Nephron (organoid): ENCODE data around the gene PLSCR5.

ENCODE experiments used
- H3K27ac Mint-ChIP-seq, 3 experiments: 2 replicates each; pipeline ENCODE4 v1.8.0; 2020; ENCODE audit warnings: mixed read lengths in 3 of 3, mild to moderate bottlenecking in 2 of 3, moderate library complexity in 1 of 3
- H3K27me3 Mint-ChIP-seq: 2 replicates; pipeline ENCODE4 v1.8.0; 2021; ENCODE audit warnings: low read depth, mild to moderate bottlenecking, moderate library complexity, mixed read lengths
- H3K36me3 Mint-ChIP-seq: 2 replicates; pipeline ENCODE4 v1.8.0; 2020; ENCODE audit warnings: low read depth, mixed read lengths
- H3K4me1 Mint-ChIP-seq: 2 replicates; pipeline ENCODE4 v1.8.0; 2020; ENCODE audit warnings: mixed read lengths
- H3K4me3 Mint-ChIP-seq, 3 experiments: 2 replicates each; pipeline ENCODE4 v1.8.0; 2020; ENCODE audit warnings: mild to moderate bottlenecking in 3 of 3, mixed read lengths in 3 of 3, moderate library complexity in 2 of 3
- H3K9me3 Mint-ChIP-seq: 2 replicates; pipeline ENCODE4 v1.8.0; 2020; ENCODE audit warnings: mixed read lengths
- TF ChIP-seq, protein P1 (sequence below), 3 experiments: fragments of 200-600 bp; sonication (generic); IDR thresholded peaks; one replicate each; pipeline ENCODE4 v1.5.0; 2021; ENCODE audit warnings: antibody characterized with exemption in 3 of 3; ENCODE audit not compliant: unreplicated experiment in 3 of 3

The PLSCR5 gene, protein sequence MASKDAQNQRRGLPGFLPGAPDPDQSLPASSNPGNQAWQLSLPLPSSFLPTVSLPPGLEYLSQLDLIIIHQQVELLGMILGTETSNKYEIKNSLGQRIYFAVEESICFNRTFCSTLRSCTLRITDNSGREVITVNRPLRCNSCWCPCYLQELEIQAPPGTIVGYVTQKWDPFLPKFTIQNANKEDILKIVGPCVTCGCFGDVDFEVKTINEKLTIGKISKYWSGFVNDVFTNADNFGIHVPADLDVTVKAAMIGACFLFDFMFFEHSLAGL

DNA sequence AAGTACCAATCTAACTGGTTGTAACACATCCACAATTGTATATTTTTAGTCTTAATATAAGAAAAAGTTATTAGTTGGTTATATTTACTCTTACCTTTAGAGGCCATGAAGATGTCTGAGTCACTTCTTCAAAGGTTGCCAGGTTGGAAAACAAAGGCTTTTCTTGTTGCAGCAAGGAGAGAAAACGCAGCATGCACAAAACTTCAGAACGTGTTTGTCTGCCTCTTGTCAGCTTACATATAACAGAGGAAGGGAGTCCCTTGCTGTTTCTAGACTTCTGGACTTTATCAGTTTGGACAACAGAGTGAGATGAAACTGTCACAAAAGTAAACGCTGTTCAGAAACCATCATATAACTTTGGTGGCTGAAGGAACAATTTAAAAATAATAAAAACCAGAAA is at the start of gene PLSCR5:
Gene PLSCR5 (minus strand): TSS at position 241 of the 400 bp plus-strand sequence. CDS start 134 bp downstream, at position 107.
- Mint-ChIP-seq H3K27ac (no peak within 1 kb of the TSS), H3K4me3 (no peak within 1 kb of the TSS), H3K9me3 (peaks cover 4% of the 10 kb centered on the region), H3K36me3 (no peaks in the 10 kb centered on the region), H3K4me1 (no peaks in the 10 kb centered on the region), H3K27me3 (no peaks in the 10 kb centered on the region)
- TF ChIP-seq, protein P1, sequence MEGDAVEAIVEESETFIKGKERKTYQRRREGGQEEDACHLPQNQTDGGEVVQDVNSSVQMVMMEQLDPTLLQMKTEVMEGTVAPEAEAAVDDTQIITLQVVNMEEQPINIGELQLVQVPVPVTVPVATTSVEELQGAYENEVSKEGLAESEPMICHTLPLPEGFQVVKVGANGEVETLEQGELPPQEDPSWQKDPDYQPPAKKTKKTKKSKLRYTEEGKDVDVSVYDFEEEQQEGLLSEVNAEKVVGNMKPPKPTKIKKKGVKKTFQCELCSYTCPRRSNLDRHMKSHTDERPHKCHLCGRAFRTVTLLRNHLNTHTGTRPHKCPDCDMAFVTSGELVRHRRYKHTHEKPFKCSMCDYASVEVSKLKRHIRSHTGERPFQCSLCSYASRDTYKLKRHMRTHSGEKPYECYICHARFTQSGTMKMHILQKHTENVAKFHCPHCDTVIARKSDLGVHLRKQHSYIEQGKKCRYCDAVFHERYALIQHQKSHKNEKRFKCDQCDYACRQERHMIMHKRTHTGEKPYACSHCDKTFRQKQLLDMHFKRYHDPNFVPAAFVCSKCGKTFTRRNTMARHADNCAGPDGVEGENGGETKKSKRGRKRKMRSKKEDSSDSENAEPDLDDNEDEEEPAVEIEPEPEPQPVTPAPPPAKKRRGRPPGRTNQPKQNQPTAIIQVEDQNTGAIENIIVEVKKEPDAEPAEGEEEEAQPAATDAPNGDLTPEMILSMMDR (IDR thresholded peaks at IDR 0.05; ENCODE audit: unreplicated experiment in 3 of 3), result no peak

DNA sequence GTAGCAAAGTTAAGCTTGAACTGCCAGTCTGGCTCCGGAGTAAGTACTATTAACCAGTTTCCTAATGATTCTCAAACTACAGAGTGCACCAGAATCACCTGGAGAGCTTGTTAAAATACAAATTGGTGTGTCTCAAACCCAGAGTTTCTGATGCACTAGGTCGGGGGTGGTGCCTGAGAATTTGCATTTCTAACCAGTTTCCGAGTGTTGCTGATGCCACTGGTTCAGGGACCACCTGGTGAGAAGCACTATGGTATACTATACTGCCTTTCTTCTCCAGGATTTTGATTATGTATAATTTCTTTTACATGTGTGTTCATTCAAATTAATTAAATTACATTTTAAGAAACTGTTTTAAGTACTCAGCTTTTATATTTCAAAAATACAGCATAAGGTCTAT is 48.8 kb upstream of the PLSCR5 start:
- Mint-ChIP-seq H3K27me3 (no peaks in the 10 kb centered on the region), H3K4me3 (no peak overlapping the region), H3K36me3 (no peaks in the 10 kb centered on the region), H3K27ac (no peak overlapping the region), H3K9me3 (no peaks in the 10 kb centered on the region), H3K4me1 (no peaks in the 10 kb centered on the region)
- TF ChIP-seq, protein P1 (IDR thresholded peaks at IDR 0.05; ENCODE audit: unreplicated experiment in 3 of 3), result no peak

DNA sequence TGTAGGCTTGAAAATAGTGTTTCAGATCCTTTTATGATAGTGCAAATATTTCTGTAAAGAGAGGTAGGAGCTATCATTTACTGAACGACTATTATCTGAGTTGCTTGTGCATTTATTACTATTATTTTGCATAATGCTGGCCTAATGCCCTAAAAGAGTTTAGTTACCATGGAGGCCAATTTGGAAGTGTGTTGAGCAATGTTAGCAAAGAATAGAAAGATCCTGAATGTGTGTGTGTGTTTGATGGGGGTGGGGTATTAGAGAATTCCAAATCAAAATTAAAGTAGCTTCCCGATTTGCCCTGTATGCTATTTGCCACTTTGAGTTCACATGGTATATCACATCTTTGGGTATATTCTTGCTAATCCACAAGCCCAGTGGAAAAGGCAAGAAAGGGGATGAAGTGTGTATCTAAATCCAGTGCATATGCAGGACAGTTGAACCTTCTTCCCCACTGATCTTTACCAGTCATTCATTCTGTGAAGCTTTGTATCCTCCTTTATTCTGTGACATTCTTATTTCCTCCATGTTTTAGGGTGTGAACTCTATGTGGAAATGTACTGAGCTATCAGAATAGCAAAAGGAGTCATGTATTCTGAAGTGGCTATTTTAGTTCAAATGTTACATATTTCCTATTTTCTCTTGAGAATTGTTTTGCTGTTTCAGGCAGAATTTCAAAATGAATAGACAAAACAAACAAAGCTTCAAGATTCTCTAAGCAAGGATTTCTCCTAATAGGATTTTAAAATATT is 45.7 kb upstream of the PLSCR5 start:
- no peaks in the 10 kb centered on the region for H3K4me1 Mint-ChIP-seq
- no peak overlapping the region for H3K4me3 Mint-ChIP-seq
- no peaks in the 10 kb centered on the region for H3K27me3 Mint-ChIP-seq
- no peak overlapping the region for H3K27ac Mint-ChIP-seq
- H3K9me3 Mint-ChIP-seq, result no peaks in the 10 kb centered on the region
- TF ChIP-seq, protein P1 (IDR thresholded peaks at IDR 0.05; ENCODE audit: unreplicated experiment in 3 of 3), result no peak
- no peaks in the 10 kb centered on the region for H3K36me3 Mint-ChIP-seq

- Mint-ChIP-seq H3K4me3 (no peak overlapping the region), H3K9me3 (no peaks in the 10 kb centered on the region), H3K27me3 (no peaks in the 10 kb centered on the region), H3K4me1 (no peaks in the 10 kb centered on the region), H3K36me3 (no peaks in the 10 kb centered on the region), H3K27ac (no peak overlapping the region)
- TF ChIP-seq, protein P1 (IDR thresholded peaks at IDR 0.05; ENCODE audit: unreplicated experiment in 3 of 3), result no peak
Observed at GRCh38 chr3:146646261-146646660, 41.1 kb upstream of the PLSCR5 start.

DNA sequence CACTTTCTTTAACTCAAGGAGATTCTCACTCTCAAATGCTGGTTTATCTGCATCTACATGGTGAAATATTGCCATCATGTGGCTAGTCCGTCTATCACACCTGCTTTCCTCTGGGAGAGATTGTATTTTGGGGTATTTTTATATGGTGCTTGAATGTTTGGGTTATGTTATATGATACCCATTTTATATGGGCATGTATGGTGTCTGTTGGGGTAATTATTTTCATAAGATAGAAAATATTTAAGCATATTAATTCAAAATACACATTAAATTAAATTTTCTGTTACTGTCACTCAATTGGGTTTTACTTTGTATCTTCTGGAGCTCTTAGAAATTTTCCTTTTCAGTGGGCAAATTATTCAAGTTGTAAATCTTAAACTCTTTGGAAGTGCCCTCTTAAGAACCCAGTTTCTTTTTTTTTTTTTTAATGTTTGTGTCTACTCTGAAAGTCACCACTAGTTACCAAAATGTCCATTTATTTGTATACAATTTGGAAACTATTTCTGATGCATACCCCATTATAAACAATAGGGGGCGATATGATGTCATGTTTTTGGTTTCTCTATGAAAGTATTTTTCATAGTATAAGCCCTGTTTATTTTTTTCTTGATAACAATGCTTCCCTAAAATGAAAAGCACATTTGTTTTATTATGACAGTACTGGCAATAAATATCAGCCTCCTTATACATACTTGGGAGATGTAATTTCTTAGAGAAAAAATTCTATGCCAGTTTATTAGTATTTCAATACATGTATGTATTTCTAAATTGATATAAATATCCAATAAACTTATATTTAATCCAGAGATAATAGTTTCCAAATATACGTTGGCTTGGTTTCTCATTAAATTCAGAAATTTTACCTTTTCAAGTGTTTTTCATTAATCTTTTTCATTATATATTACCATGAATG is 36.1 kb upstream of the PLSCR5 start:
- H3K36me3 Mint-ChIP-seq, result no peaks in the 10 kb centered on the region
- no peak overlapping the region for H3K27ac Mint-ChIP-seq
- no peak overlapping the region for H3K4me3 Mint-ChIP-seq
- H3K9me3 Mint-ChIP-seq, result no peaks in the 10 kb centered on the region
- H3K27me3 Mint-ChIP-seq, result no peaks in the 10 kb centered on the region
- no peaks in the 10 kb centered on the region for H3K4me1 Mint-ChIP-seq
- TF ChIP-seq, protein P1 (IDR thresholded peaks at IDR 0.05; ENCODE audit: unreplicated experiment in 3 of 3), result peak; percentile 57 to 59 (median 59)
